ENCODE measurements around the gene USP9Y. TPM values are rescaled to one million over a fixed set of nuclear protein-coding genes. Genes with fewer than 3 reads are reported as not detected.

The USP9Y gene
- total and polyA plus RNA-seq, 4 donors = 0.09 to 8.5 TPM; not detected in 2

- TF ChIP-seq, protein P1, sequence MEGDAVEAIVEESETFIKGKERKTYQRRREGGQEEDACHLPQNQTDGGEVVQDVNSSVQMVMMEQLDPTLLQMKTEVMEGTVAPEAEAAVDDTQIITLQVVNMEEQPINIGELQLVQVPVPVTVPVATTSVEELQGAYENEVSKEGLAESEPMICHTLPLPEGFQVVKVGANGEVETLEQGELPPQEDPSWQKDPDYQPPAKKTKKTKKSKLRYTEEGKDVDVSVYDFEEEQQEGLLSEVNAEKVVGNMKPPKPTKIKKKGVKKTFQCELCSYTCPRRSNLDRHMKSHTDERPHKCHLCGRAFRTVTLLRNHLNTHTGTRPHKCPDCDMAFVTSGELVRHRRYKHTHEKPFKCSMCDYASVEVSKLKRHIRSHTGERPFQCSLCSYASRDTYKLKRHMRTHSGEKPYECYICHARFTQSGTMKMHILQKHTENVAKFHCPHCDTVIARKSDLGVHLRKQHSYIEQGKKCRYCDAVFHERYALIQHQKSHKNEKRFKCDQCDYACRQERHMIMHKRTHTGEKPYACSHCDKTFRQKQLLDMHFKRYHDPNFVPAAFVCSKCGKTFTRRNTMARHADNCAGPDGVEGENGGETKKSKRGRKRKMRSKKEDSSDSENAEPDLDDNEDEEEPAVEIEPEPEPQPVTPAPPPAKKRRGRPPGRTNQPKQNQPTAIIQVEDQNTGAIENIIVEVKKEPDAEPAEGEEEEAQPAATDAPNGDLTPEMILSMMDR (IDR thresholded peaks at IDR 0.05; ENCODE audit: control extremely low read depth, extremely low read depth) = no peak
- Histone ChIP-seq H3K9ac (ENCODE audit: insufficient read depth in 1 of 2, low read length in 2 of 2) (no peak overlapping the region), H3K4me1 (ENCODE audit: control insufficient read depth in 5 of 5, insufficient read depth in 5 of 5, low read length in 5 of 5) (no peaks in the 10 kb centered on the region), H3K27me3 (ENCODE audit: control insufficient read depth in 3 of 3, insufficient read depth in 3 of 3, low read length in 2 of 3) (no peaks in the 10 kb centered on the region), H3K27ac (ENCODE audit: low read depth in 1 of 2, low read length in 1 of 2) (no peak overlapping the region), H3K9me3 (ENCODE audit: control insufficient read depth in 4 of 4, insufficient read depth in 3 of 4, low read length in 3 of 4) (no peaks in the 10 kb centered on the region), H3K36me3 (ENCODE audit: control insufficient read depth in 4 of 4, insufficient read depth in 4 of 4, low read length in 4 of 4) (peaks cover 0 to 4% (median 0%) of the 10 kb centered on the region in 4 donors), H3K4me3 (no peak overlapping the region)
- ATAC-seq (ENCODE audit: insufficient read depth, low FRiP score) (no peak), DNase-seq (no peak)
- WGBS, 2 donors = 97% methylated on average over 3 of the region's 3 CpGs; no CpG with 5 or more reads in 1 of the 2 donors
These were observed 145.8 kb downstream of the USP9Y start for GRCh38 chrY:12846793-12847192.

DNA sequence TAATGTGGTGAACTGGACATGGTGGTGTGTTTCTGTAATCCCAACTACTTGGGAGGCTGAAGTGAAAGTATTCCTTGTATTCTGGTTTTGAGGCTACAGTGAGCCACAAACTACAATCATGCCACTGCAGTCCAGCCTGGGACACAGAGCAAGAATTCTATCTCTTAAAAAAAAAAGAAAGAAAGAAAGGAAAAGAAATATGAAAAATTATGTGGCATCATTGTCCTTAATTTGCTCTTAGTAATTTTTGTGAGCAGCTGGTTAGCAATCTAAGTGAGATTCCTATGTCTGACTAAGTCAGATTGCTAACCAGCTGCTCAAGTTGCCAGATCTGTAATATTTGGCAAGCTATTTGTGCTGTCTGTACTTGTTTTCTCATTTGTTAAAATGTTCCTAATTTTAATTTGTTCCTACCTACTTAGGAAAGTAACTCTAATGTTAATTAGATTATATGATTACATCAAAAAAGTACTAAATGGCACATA is 154.8 kb downstream of the USP9Y start:
- H3K27ac ChIP-seq (ENCODE audit: low read depth in 1 of 2, low read length in 1 of 2) = no peak overlapping the region
- H3K4me1 ChIP-seq (ENCODE audit: control insufficient read depth in 5 of 5, insufficient read depth in 5 of 5, low read length in 5 of 5) = no peaks in the 10 kb centered on the region
- no peak for ATAC-seq (ENCODE audit: insufficient read depth, low FRiP score)
- no peak overlapping the region for H3K9ac ChIP-seq (ENCODE audit: insufficient read depth in 1 of 2, low read length in 2 of 2)
- H3K9me3 ChIP-seq (ENCODE audit: control insufficient read depth in 4 of 4, insufficient read depth in 3 of 4, low read length in 3 of 4) = no peaks in the 10 kb centered on the region
- H3K4me3 ChIP-seq = no peak overlapping the region
- TF ChIP-seq, protein P1 (IDR thresholded peaks at IDR 0.05; ENCODE audit: control extremely low read depth, extremely low read depth) = no peak
- no peak for DNase-seq
- no peaks in the 10 kb centered on the region for H3K27me3 ChIP-seq (ENCODE audit: control insufficient read depth in 3 of 3, insufficient read depth in 3 of 3, low read length in 2 of 3)
- no peaks in the 10 kb centered on the region for H3K36me3 ChIP-seq (ENCODE audit: control insufficient read depth in 4 of 4, insufficient read depth in 4 of 4, low read length in 4 of 4)

DNA sequence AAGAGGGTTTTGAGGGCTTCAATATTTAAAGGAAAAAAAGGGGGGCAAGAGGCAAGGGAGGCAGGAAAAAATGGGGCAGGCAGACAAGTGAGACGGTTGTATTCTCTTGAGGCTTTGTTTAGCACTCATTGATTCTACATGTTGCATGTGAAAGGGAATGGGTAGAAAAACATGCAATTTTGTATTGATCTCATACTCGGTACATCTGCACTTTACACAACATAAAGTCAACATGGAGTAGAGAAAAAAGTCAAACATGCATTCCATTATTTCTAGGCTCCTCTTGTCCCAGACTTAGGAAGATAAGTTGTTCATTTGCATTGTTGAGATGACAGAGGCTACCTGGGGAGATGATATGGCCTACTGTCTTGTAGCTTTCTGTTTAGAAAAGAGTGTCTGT is 166.9 kb downstream of the USP9Y start:
- ATAC-seq (ENCODE audit: insufficient read depth, low FRiP score) = no peak
- TF ChIP-seq, protein P1 (IDR thresholded peaks at IDR 0.05; ENCODE audit: control extremely low read depth, extremely low read depth) = no peak
- H3K4me3 ChIP-seq = no peak overlapping the region

GRCh38 chrY:12896973-12897372 is 195.9 kb downstream of the USP9Y start:
- TF ChIP-seq, protein P1 (IDR thresholded peaks at IDR 0.05; ENCODE audit: control extremely low read depth, extremely low read depth) = no peak
- H3K36me3 ChIP-seq (ENCODE audit: control insufficient read depth in 4 of 4, insufficient read depth in 4 of 4, low read length in 4 of 4) = no peaks in the 10 kb centered on the region
- H3K9me3 ChIP-seq (ENCODE audit: control insufficient read depth in 4 of 4, insufficient read depth in 3 of 4, low read length in 3 of 4) = no peaks in the 10 kb centered on the region
- H3K27ac ChIP-seq (ENCODE audit: low read depth in 1 of 2, low read length in 1 of 2) = no peak overlapping the region
- no peaks in the 10 kb centered on the region for H3K27me3 ChIP-seq (ENCODE audit: control insufficient read depth in 3 of 3, insufficient read depth in 3 of 3, low read length in 2 of 3)
- no peak overlapping the region for H3K4me3 ChIP-seq
- DNase-seq = no peak
- H3K9ac ChIP-seq (ENCODE audit: insufficient read depth in 1 of 2, low read length in 2 of 2) = no peak overlapping the region
- no peaks in the 10 kb centered on the region for H3K4me1 ChIP-seq (ENCODE audit: control insufficient read depth in 5 of 5, insufficient read depth in 5 of 5, low read length in 5 of 5)
- no peak for ATAC-seq (ENCODE audit: insufficient read depth, low FRiP score)

More for the DNA sequence above, 166.9 kb downstream of the USP9Y start:
- no peak for DNase-seq
- Histone ChIP-seq H3K36me3 (ENCODE audit: control insufficient read depth in 4 of 4, insufficient read depth in 4 of 4, low read length in 4 of 4) (no peaks in the 10 kb centered on the region), H3K9me3 (ENCODE audit: control insufficient read depth in 4 of 4, insufficient read depth in 3 of 4, low read length in 3 of 4) (no peaks in the 10 kb centered on the region), H3K27ac (ENCODE audit: low read depth in 1 of 2, low read length in 1 of 2) (no peak overlapping the region), H3K4me1 (ENCODE audit: control insufficient read depth in 5 of 5, insufficient read depth in 5 of 5, low read length in 5 of 5) (no peaks in the 10 kb centered on the region), H3K27me3 (ENCODE audit: control insufficient read depth in 3 of 3, insufficient read depth in 3 of 3, low read length in 2 of 3) (no peaks in the 10 kb centered on the region), H3K9ac (ENCODE audit: insufficient read depth in 1 of 2, low read length in 2 of 2) (no peak overlapping the region)
- 92% methylated on average over 2 of the region's 2 CpGs; no CpG with 5 or more reads in 1 of the 2 donors for WGBS, 2 donors

Measured in lung (tissue), 12 donors.